Gastroesophageal sphincter (tissue), 3 donors: ENCODE measurements around the gene LMF1.

ENCODE experiments used
- CTCF ChIP-seq, 4 experiments: fragments of 200-600 bp in 2 of 4; fragments of 450-650 bp in 2 of 4; sonication (generic) in 1 of 4; IDR thresholded peaks; one replicate each; pipeline ENCODE4 v1.5.1; 2017 to 2019; ENCODE audit warnings: antibody characterized with exemption in 4 of 4, mild to moderate bottlenecking in 2 of 4, moderate library complexity in 2 of 4
- EP300 ChIP-seq: sonication (generic); formaldehyde crosslinking; IDR thresholded peaks from one replicate; pipeline ENCODE4 v1.6.1; 2017; ENCODE audit warnings: antibody characterized with exemption, mild to moderate bottlenecking
- POLR2A ChIP-seq, 2 donors: fragments of 450-650 bp; IDR thresholded peaks; one replicate each; pipeline ENCODE4 v1.6.1; 2017; ENCODE audit warnings: antibody characterized with exemption in 2 of 2, mild to moderate bottlenecking in 2 of 2, moderate library complexity in 1 of 2
- POLR2AphosphoS5 ChIP-seq: sonication (generic); formaldehyde crosslinking; IDR thresholded peaks from one replicate; pipeline ENCODE4 v1.6.1; 2017; ENCODE audit warnings: antibody characterized with exemption

- TF ChIP-seq CTCF (IDR thresholded peaks at IDR 0.05) (no peak), POLR2A (IDR thresholded peaks at IDR 0.05) (no peak), EP300 (no peak), POLR2AphosphoS5 (no peak)
Measured at GRCh38 chr16:890217-890616, 80.6 kb downstream of the LMF1 start.
